ENCODE results near the gene LRRC4C.
"Not testable (repeated sequence)": the region's sequence is repeated elsewhere in the genome, so short reads cannot be mapped to it uniquely, and the experiment has no call there.

LRRC4C gene

GRCh38 chr11:40175980-40176379 is 1283.5 kb downstream of the LRRC4C start:
- H3K27me3 Mint-ChIP-seq, result no peaks in the 10 kb centered on the region
- H3K4me3 Mint-ChIP-seq, result no peak overlapping the region
- DNase-seq, result no peak
- H3K4me1 Mint-ChIP-seq (ENCODE audit: low read depth), result no peaks in the 10 kb centered on the region
- H3K9me3 Mint-ChIP-seq, result peaks cover 25% of the 10 kb centered on the region
- H3K27ac Mint-ChIP-seq, result no peak overlapping the region
- no peaks in the 10 kb centered on the region for H3K36me3 Mint-ChIP-seq (ENCODE audit: low read depth)

DNA sequence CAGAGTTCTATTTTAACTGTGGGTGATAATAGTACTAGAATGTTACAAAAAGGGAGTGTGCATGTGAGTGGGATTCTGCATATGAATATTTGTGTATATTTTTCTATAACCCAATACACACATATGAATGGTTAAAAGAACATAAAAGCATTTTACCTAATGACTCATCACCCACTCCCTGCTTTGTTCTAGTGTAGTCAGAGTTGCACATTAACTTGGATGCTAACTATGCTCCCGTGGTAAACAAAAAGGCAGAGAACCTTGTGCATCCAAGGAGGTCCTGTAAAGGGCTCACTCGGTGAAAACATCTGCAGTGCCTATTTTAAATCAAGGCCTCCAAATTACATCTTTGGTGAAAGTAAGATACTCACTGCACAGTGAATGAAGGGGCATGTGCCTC is 1289.4 kb downstream of the LRRC4C start:
- Mint-ChIP-seq H3K9me3 (peaks cover 12% of the 10 kb centered on the region), H3K27me3 (no peaks in the 10 kb centered on the region), H3K36me3 (ENCODE audit: low read depth) (no peaks in the 10 kb centered on the region), H3K4me3 (no peak overlapping the region), H3K4me1 (ENCODE audit: low read depth) (no peaks in the 10 kb centered on the region), H3K27ac (no peak overlapping the region)
- no peak for DNase-seq

- Mint-ChIP-seq H3K27ac (no peak overlapping the region), H3K4me3 (no peak overlapping the region), H3K27me3 (no peaks in the 10 kb centered on the region), H3K36me3 (ENCODE audit: low read depth) (no peaks in the 10 kb centered on the region), H3K9me3 (peaks cover 15% of the 10 kb centered on the region), H3K4me1 (ENCODE audit: low read depth) (no peaks in the 10 kb centered on the region)
- DNase-seq, result no peak
Measured at GRCh38 chr11:40168414-40168813, 1291.0 kb downstream of the LRRC4C start.

DNA sequence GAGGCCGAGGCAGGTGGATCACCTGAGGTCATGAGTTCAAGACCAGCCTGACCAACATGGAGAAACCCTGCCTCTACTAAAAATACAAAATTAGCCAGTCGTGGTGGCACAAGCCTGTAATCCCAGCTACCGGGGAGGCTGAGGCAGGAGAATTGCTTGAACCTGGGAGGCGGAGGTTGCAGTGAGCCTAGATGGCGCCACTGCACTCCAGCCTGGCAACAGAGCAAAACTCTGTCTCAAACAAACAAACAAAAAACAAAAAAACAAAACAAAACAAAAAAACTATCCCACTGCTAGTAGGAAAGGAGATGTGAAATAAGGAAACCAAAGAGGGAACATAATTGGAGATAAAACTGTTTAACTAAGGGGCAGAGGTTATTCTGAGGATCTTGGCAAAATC is 1291.6 kb downstream of the LRRC4C start:
- H3K4me1 Mint-ChIP-seq (ENCODE audit: low read depth); H3K27me3 Mint-ChIP-seq; H3K36me3 Mint-ChIP-seq (ENCODE audit: low read depth); H3K4me3 Mint-ChIP-seq; DNase-seq; H3K27ac Mint-ChIP-seq: not testable (repeated sequence)
- peaks cover 16% of the 10 kb centered on the region for H3K9me3 Mint-ChIP-seq

GRCh38 chr11:40166892-40167291 is 1292.6 kb downstream of the LRRC4C start:
- DNase-seq, result no peak
- Mint-ChIP-seq H3K36me3 (ENCODE audit: low read depth) (no peaks in the 10 kb centered on the region), H3K27me3 (no peaks in the 10 kb centered on the region), H3K4me1 (ENCODE audit: low read depth) (no peaks in the 10 kb centered on the region), H3K27ac (no peak overlapping the region), H3K4me3 (no peak overlapping the region), H3K9me3 (peaks cover 12% of the 10 kb centered on the region)

DNA sequence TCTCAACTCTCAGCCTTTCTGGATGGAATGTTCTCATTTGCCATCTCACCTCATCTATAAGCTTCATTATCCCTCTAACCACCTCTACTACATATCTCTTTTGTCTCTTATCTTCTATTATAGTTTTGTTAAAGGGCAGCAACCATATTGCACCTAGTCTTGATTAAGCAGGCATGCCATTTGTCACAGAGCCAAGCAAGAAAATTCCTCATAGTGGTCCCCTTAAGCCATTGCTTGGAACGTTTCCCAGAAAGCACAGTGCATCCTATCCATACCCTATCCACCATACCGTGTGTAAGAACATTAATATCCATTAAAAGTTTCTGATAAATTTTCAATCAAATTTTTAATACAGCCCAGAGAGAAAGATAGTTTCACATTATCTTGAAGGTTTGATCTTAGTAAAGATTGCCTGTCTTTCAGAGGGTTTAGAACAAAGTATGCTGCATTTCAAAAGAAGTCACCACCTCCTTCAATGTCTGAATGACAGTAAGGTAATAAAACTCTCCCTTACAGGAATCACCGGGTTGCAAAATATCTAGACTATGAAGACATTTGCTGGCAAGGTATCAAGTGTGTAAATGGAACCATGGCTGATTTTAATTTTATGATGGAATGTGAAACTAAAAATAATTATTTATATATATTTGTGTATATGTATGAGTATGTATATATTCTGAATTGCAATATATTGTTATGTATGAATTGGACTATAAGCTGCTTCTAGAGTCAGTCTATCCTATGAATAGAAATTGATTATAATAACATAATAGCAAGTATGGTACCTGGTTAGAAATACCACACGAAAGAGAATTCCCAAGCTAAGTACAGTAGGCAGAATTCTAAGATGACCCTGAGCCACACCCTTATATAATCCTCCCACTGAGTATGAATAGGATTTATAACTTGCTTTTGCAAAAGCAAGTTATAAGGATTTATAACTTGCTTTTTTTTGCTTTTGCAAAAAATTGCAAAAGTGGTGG is 1296.3 kb downstream of the LRRC4C start:
- no peak overlapping the region for H3K4me3 Mint-ChIP-seq

GRCh38 chr11:40161854-40162410 is 1297.5 kb downstream of the LRRC4C start:
- Mint-ChIP-seq H3K4me3 (no peak overlapping the region), H3K4me1 (ENCODE audit: low read depth) (no peaks in the 10 kb centered on the region), H3K27me3 (no peaks in the 10 kb centered on the region), H3K9me3 (peaks cover 19% of the 10 kb centered on the region), H3K27ac (no peak overlapping the region), H3K36me3 (ENCODE audit: low read depth) (no peaks in the 10 kb centered on the region)
- no peak for DNase-seq

More for the DNA sequence above, 1296.3 kb downstream of the LRRC4C start:
- no peak for DNase-seq
- Mint-ChIP-seq H3K36me3 (ENCODE audit: low read depth) (no peaks in the 10 kb centered on the region), H3K4me1 (ENCODE audit: low read depth) (no peaks in the 10 kb centered on the region), H3K27ac (no peak overlapping the region), H3K9me3 (peaks cover 17% of the 10 kb centered on the region), H3K27me3 (no peaks in the 10 kb centered on the region)

GRCh38 chr11:40160418-40160817 is 1299.0 kb downstream of the LRRC4C start:
- Mint-ChIP-seq H3K4me1 (ENCODE audit: low read depth) (no peaks in the 10 kb centered on the region), H3K27me3 (no peaks in the 10 kb centered on the region), H3K27ac (no peak overlapping the region), H3K36me3 (ENCODE audit: low read depth) (no peaks in the 10 kb centered on the region), H3K4me3 (no peak overlapping the region), H3K9me3 (peaks cover 34% of the 10 kb centered on the region)
- no peak for DNase-seq

DNA sequence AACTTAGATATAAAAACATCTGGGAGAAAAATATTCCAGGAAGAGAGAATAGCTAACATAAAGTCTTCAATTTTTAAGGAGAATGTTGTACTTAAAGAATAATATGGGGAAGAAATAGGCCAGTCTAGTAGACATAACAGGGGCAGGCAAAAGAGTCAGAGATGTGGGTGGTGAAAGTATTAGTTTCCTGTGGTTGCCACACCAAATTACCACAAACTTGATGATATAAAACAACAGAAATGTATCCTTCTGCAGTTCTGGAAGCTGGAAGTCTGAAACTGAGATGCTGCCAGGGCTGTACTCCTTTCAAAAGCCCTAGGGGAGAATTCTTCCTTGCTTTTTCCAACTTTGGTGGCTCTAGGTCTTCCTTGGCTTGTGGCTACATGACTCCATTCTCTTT is 1309.7 kb downstream of the LRRC4C start:
- H3K4me1 Mint-ChIP-seq (ENCODE audit: low read depth), result no peaks in the 10 kb centered on the region
- no peak overlapping the region for H3K4me3 Mint-ChIP-seq
- H3K27ac Mint-ChIP-seq, result no peak overlapping the region
- no peak for DNase-seq
- H3K27me3 Mint-ChIP-seq, result no peaks in the 10 kb centered on the region
- peaks cover 34% of the 10 kb centered on the region for H3K9me3 Mint-ChIP-seq
- H3K36me3 Mint-ChIP-seq (ENCODE audit: low read depth), result no peaks in the 10 kb centered on the region

DNA sequence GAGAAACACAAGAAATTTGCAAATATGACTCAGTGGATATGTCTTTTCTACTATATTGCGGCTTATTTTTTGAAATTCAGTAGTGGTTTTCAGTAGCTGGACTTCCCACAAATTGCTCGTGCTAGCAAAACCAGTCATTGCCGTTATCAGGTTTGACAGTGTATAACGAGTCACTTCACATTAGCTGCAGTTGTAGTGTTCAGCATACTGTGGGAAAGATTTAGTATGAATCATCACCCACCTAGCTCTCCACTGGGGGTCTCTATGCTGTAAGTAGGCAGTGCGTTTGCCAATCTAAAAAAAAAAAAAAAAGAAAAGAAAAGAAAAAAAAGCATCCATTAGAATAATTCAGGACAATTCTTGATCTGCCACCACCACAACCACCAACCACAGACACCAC is 1318.9 kb downstream of the LRRC4C start:
- no peaks in the 10 kb centered on the region for H3K27me3 Mint-ChIP-seq
- H3K4me1 Mint-ChIP-seq (ENCODE audit: low read depth), result no peaks in the 10 kb centered on the region
- no peak overlapping the region for H3K4me3 Mint-ChIP-seq
- DNase-seq, result no peak
- no peaks in the 10 kb centered on the region for H3K36me3 Mint-ChIP-seq (ENCODE audit: low read depth)
- no peak overlapping the region for H3K27ac Mint-ChIP-seq
- peaks cover 19% of the 10 kb centered on the region for H3K9me3 Mint-ChIP-seq

GRCh38 chr11:40139536-40139935 is 1319.9 kb downstream of the LRRC4C start:
- Mint-ChIP-seq H3K27me3 (no peaks in the 10 kb centered on the region), H3K4me3 (no peak overlapping the region), H3K4me1 (ENCODE audit: low read depth) (no peaks in the 10 kb centered on the region), H3K36me3 (ENCODE audit: low read depth) (no peaks in the 10 kb centered on the region), H3K9me3 (peaks cover 19% of the 10 kb centered on the region), H3K27ac (no peak overlapping the region)
- no peak for DNase-seq

- Mint-ChIP-seq H3K9me3 (peaks cover 19% of the 10 kb centered on the region), H3K27ac (no peak overlapping the region), H3K4me1 (ENCODE audit: low read depth) (no peaks in the 10 kb centered on the region), H3K36me3 (ENCODE audit: low read depth) (no peaks in the 10 kb centered on the region), H3K4me3 (no peak overlapping the region), H3K27me3 (no peaks in the 10 kb centered on the region)
- no peak for DNase-seq
Measured at GRCh38 chr11:40139066-40139465, 1320.4 kb downstream of the LRRC4C start.

DNA sequence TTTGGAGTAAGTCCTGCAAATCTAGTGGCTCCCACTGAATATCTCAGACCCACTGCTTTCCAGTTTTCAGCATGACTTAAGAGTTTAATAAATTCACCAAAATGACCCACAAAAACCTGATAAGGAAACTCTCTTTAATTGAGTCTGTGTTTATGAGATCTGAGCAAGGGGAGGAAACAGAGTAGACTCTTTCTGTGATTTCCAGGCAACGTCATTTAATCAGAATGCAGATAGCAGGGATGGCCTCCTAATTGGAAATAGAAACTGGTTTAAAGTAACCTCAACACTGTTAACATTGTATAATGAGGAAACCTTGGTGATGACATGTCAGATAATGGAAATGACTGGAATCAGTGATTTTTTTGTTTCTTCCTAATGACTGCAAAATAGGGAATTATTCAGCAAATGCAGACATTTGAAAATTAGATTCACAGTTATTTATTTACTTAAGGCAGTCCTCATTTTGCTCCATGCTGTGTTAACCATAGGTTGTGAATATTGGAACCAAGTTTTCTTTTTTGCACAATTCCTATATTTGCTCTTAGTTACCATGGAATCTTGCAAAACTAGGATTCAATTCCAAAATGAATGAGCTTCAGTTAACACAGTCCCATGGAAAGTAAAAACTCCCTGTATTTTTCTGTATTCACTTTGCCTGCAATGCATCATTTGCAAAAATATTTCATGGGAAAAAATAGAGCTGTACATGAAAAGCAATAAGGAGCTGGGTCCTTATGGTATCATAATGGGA is 1324.5 kb downstream of the LRRC4C start:
- Mint-ChIP-seq H3K27ac (no peak overlapping the region), H3K4me3 (no peak overlapping the region), H3K4me1 (ENCODE audit: low read depth) (no peaks in the 10 kb centered on the region), H3K27me3 (no peaks in the 10 kb centered on the region), H3K36me3 (ENCODE audit: low read depth) (no peaks in the 10 kb centered on the region), H3K9me3 (peaks cover 8% of the 10 kb centered on the region)
- DNase-seq, result no peak

DNA sequence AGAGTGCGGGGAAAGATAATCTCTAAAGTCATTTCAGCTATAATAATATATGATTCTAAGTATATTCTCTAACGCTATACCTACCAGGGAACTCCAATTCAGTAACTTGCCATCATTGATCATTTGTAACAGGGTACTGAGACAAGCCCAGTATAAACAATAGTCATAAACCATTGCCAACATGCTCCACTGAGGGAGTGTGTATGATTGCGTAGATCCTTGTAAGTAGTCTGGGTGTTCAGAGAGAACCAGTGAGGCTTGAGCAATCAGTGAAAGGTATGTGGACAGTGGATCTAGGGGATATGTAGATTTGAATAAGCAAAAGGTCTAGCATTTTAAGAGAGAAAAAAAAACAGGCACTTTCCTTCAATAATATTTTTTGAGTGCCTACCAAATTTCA is 1326.0 kb downstream of the LRRC4C start:
- H3K4me3 Mint-ChIP-seq, result no peak overlapping the region
- H3K4me1 Mint-ChIP-seq (ENCODE audit: low read depth), result no peaks in the 10 kb centered on the region
- no peaks in the 10 kb centered on the region for H3K36me3 Mint-ChIP-seq (ENCODE audit: low read depth)
- H3K9me3 Mint-ChIP-seq, result peaks cover 8% of the 10 kb centered on the region
- no peak for DNase-seq
- no peak overlapping the region for H3K27ac Mint-ChIP-seq
- H3K27me3 Mint-ChIP-seq, result no peaks in the 10 kb centered on the region

- H3K4me1 Mint-ChIP-seq (ENCODE audit: low read depth), result no peaks in the 10 kb centered on the region
- DNase-seq, result no peak
- H3K4me3 Mint-ChIP-seq, result no peak overlapping the region
- H3K9me3 Mint-ChIP-seq, result peaks cover 12% of the 10 kb centered on the region
- no peaks in the 10 kb centered on the region for H3K27me3 Mint-ChIP-seq
- no peak overlapping the region for H3K27ac Mint-ChIP-seq
- no peaks in the 10 kb centered on the region for H3K36me3 Mint-ChIP-seq (ENCODE audit: low read depth)
Measured at GRCh38 chr11:40132912-40133311, 1326.5 kb downstream of the LRRC4C start.

Measured in activated T-cell treated with anti-CD3 and anti-CD28 coated beads, Interleukin-2, amount 50 U/mL, for 24 hours (primary cell).